ENCODE results near the gene NDST3. TPM values are rescaled to one million over a fixed set of nuclear protein-coding genes. Genes with fewer than 3 reads are reported as not detected.
"Not testable (repeated sequence)": the region's sequence is repeated elsewhere in the genome, so short reads cannot be mapped to it uniquely, and the experiment has no call there.

The NDST3 gene
- total RNA-seq, 4 donors from 2014 or later = 0.98 to 11.6 (median 4.9) TPM

DNA sequence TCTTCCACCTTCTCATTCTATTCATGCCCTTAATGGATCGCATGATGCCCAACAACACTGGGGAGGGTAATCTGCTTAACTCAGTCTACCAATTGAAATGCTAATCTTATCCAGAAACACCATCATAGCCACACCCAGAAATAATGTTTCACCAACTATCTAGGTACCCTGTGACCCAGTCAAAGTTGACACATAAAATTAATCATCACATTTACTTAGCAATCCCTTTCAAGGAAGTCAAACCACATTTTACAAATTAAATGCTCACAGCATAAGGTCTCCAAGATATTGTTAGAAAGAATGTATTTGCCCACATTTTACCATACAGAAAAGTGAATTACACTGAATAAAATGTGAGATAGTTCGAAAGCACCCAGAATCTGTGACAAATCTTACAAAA is 226.0 kb downstream of the NDST3 start:
- WGBS, 2 donors = 97 to 99% methylated on average over 2 of the region's 2 CpGs

DNA sequence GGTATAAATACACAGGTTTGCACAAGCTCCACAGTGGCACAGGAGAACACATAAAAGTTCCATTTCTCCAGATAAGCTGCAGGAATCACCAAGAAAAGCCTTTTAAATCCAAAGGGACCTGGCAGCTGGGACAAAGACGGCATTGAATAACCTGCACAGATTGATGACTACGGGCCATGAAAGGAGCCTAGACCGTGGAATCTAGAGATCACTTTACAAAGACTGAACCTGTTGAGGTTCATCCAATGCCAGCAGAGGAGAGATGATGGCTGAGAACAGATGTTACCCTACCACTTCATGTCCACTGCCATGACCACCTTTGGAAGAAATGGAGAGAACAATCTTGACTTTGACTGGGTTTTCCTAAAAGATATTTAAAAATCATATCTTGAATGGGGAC is 229.8 kb downstream of the NDST3 start:
- Histone ChIP-seq H3K27me3 (peaks cover 0 to 4% of the 10 kb centered on the region in 2 donors), H3K36me3 (no peaks in the 10 kb centered on the region), H3K9me3 (no peaks in the 10 kb centered on the region), H3K4me3 (no peak overlapping the region), H3K4me1 (peaks cover 0 to 8% (median 0%) of the 10 kb centered on the region in 4 donors), H3K27ac (no peak overlapping the region)
- WGBS, 2 donors = 88 to 98% methylated on average over 3 of the region's 3 CpGs
- DNase-seq (ENCODE audit: low spot score in 2 of 2) = no peak
- TF ChIP-seq, protein P1, sequence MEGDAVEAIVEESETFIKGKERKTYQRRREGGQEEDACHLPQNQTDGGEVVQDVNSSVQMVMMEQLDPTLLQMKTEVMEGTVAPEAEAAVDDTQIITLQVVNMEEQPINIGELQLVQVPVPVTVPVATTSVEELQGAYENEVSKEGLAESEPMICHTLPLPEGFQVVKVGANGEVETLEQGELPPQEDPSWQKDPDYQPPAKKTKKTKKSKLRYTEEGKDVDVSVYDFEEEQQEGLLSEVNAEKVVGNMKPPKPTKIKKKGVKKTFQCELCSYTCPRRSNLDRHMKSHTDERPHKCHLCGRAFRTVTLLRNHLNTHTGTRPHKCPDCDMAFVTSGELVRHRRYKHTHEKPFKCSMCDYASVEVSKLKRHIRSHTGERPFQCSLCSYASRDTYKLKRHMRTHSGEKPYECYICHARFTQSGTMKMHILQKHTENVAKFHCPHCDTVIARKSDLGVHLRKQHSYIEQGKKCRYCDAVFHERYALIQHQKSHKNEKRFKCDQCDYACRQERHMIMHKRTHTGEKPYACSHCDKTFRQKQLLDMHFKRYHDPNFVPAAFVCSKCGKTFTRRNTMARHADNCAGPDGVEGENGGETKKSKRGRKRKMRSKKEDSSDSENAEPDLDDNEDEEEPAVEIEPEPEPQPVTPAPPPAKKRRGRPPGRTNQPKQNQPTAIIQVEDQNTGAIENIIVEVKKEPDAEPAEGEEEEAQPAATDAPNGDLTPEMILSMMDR (IDR thresholded peaks at IDR 0.05) = no peak

More for the DNA sequence above, 226.0 kb downstream of the NDST3 start:
- TF ChIP-seq, protein P1 (IDR thresholded peaks at IDR 0.05) = no peak
- TF ChIP-seq POLR2A (IDR thresholded peaks at IDR 0.05) (no peak), EP300 (IDR thresholded peaks at IDR 0.05) (no peak)
- no peak overlapping the region for H3K27ac ChIP-seq
- no peaks in the 10 kb centered on the region for H3K36me3 ChIP-seq
- no peaks in the 10 kb centered on the region for H3K9me3 ChIP-seq
- peaks cover 0 to 4% of the 10 kb centered on the region in 2 donors for H3K27me3 ChIP-seq
- peaks cover 0 to 3% (median 0%) of the 10 kb centered on the region in 4 donors for H3K4me1 ChIP-seq
- DNase-seq (ENCODE audit: low spot score in 2 of 2) = no peak
- no peak overlapping the region for H3K4me3 ChIP-seq

DNA sequence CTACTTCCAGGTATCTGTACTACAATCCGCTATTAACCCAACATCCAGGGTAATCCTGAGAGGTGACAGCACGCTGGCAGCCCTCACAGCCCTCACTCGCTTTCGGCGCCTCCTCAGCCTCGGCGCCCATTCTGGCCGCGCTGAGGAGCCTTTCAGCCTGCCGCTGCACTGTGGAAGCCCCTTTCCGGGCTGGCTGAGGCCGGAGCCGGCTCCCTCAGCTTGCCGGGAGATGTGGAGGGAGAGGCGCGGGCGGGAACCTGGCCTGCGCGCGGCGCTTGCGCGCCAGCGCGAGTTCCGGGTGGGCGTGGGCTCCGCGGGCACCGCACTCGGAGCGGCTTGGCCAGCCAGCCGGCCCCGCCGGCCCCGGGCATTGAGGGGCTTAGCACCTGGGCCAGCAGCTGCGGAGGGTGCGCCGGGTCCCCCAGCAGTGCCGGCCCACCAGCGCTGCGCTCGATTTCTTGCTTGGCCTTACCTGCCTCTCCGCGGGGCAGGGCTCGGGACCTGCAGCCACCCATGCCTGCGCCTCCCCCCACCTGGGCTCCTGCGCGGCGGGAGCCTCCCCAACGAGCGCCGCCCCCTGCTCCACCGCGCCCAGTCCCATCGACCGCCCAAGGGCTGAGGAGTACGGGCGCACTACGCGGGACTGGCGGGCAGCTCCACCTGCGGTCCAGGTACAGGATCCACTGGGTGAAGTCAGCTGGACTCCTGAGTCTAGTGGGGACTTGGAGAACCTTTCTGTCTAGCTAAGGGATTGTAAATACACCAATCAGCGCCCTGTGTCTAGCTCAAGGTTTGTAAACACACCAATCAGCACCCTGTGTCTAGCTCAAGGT is 231.2 kb downstream of the NDST3 start:
- Histone ChIP-seq H3K4me3 (peak overlapping the region; percentile 27 to 58 (median 46)), H3K9me3 (no peaks in the 10 kb centered on the region), H3K4me1 (peaks cover 0 to 9% (median 0%) of the 10 kb centered on the region in 4 donors), H3K27ac (no peak overlapping the region), H3K36me3 (no peaks in the 10 kb centered on the region), H3K27me3 (peaks cover 0 to 4% of the 10 kb centered on the region in 2 donors)
- no peak for TF ChIP-seq POLR2A (IDR thresholded peaks at IDR 0.05)
- no peak for TF ChIP-seq EP300 (IDR thresholded peaks at IDR 0.05)
- TF ChIP-seq, protein P1 (IDR thresholded peaks at IDR 0.05) = no peak
- 30 to 35% methylated on average over 31 to 34 of the region's 64 CpGs for WGBS, 2 donors
- no peak for DNase-seq (ENCODE audit: low spot score in 2 of 2)

DNA sequence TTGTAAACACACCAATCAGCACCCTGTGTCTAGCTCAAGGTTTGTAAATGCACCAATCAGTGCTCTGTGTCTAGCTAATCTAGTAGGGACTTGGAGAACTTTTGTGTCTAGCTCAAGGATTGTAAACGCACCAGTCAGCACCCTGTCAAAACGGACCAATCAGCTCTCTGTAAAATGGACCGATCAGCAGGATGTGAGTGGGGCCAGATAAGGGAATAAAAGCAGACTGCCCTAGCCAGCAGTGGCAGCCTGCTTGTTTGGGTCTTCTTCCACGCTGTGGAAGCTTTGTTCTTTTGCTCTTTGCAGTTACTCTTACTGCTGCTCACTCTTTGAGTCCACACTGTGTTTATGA is 231.8 kb downstream of the NDST3 start:
- not testable (repeated sequence) for H3K9me3 ChIP-seq; H3K36me3 ChIP-seq; H3K27me3 ChIP-seq; H3K27ac ChIP-seq; DNase-seq (ENCODE audit: low spot score in 2 of 2); H3K4me3 ChIP-seq
- 89 to 91% methylated on average over 4 of the region's 4 CpGs for whole genome bisulfite sequencing, 2 donors
- H3K4me1 ChIP-seq = peaks cover 0 to 11% (median 0%) of the 10 kb centered on the region in 4 donors

DNA sequence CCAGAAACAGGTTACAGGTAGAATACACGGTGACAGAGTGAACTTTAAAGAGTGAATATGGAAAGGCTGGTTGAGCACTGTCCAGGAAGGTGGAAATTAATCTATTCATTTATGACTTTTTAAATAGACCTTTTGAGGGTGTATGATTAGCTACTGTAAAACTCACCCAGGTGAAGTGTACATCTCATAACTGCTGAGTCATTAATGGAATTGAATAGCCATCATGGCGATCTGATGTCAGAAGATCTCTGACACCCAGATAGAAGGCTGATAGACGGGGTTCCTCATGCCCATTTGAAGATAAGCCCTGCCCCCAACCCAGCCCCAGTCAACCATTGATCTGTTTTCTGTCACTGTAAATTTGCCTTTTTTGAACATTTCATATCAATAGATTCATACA is 234.5 kb downstream of the NDST3 start:
- TF ChIP-seq, protein P1 (IDR thresholded peaks at IDR 0.05) = no peak
- TF ChIP-seq EP300 (IDR thresholded peaks at IDR 0.05) = no peak
- TF ChIP-seq POLR2A (IDR thresholded peaks at IDR 0.05) = no peak
- no peaks in the 10 kb centered on the region for H3K36me3 ChIP-seq
- peaks cover 0 to 11% (median 0%) of the 10 kb centered on the region in 4 donors for H3K4me1 ChIP-seq
- no peak overlapping the region for H3K27ac ChIP-seq
- 71 to 73% methylated on average over 3 of the region's 3 CpGs for WGBS, 2 donors
- no peaks in the 10 kb centered on the region for H3K27me3 ChIP-seq
- H3K4me3 ChIP-seq = no peak overlapping the region
- no peaks in the 10 kb centered on the region for H3K9me3 ChIP-seq
- DNase-seq (ENCODE audit: low spot score in 2 of 2) = no peak

All from tibial nerve (tissue), 4 donors.